ENCODE data around the gene SYTL2.

SYTL2 gene

GRCh38 chr11:85647078-85647477 is 163.9 kb downstream of the SYTL2 start:
- no peak for DNase-seq

All from activated CD8-positive, alpha-beta memory T cell treated with anti-CD3 and anti-CD28 coated beads, Interleukin-2, amount 50 U/mL, for 48 hours (primary cell).